ENCODE measurements around the gene AUTS2.

Gene AUTS2

DNA sequence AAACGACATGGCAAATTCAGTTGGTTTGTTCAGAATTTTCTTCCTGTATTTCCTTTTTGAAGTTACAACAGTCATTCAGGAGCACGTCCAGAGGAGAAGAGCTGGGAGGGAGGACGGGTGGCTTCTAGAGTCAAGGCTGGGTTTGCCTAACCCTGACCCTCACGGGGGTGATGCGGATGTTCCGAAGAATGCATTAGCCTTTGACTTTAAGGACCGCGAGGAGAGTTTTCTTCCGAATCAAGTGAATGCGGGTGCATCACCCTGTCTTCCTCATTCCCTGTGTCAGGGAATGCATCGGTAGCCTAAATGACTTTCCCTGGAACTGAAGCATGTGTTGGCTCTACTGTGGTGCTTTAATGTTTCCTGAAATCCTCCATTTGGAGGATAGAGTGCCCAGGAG is 1137.0 kb downstream of the AUTS2 start:
- TF ChIP-seq, protein P1, sequence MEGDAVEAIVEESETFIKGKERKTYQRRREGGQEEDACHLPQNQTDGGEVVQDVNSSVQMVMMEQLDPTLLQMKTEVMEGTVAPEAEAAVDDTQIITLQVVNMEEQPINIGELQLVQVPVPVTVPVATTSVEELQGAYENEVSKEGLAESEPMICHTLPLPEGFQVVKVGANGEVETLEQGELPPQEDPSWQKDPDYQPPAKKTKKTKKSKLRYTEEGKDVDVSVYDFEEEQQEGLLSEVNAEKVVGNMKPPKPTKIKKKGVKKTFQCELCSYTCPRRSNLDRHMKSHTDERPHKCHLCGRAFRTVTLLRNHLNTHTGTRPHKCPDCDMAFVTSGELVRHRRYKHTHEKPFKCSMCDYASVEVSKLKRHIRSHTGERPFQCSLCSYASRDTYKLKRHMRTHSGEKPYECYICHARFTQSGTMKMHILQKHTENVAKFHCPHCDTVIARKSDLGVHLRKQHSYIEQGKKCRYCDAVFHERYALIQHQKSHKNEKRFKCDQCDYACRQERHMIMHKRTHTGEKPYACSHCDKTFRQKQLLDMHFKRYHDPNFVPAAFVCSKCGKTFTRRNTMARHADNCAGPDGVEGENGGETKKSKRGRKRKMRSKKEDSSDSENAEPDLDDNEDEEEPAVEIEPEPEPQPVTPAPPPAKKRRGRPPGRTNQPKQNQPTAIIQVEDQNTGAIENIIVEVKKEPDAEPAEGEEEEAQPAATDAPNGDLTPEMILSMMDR (IDR thresholded peaks at IDR 0.05) = no peak
- DNase-seq = no peak
- H3K4me3 Mint-ChIP-seq = no peak overlapping the region
- peaks cover 64% of the 10 kb centered on the region for H3K4me1 Mint-ChIP-seq
- peaks cover 36% of the 10 kb centered on the region for H3K36me3 Mint-ChIP-seq (ENCODE audit: low read depth)
- no peaks in the 10 kb centered on the region for H3K27me3 Mint-ChIP-seq (ENCODE audit: low read depth, poor library complexity)
- H3K27ac Mint-ChIP-seq = peak overlapping the region; percentile 73
- H3K9me3 Mint-ChIP-seq = peaks cover 14% of the 10 kb centered on the region

DNA sequence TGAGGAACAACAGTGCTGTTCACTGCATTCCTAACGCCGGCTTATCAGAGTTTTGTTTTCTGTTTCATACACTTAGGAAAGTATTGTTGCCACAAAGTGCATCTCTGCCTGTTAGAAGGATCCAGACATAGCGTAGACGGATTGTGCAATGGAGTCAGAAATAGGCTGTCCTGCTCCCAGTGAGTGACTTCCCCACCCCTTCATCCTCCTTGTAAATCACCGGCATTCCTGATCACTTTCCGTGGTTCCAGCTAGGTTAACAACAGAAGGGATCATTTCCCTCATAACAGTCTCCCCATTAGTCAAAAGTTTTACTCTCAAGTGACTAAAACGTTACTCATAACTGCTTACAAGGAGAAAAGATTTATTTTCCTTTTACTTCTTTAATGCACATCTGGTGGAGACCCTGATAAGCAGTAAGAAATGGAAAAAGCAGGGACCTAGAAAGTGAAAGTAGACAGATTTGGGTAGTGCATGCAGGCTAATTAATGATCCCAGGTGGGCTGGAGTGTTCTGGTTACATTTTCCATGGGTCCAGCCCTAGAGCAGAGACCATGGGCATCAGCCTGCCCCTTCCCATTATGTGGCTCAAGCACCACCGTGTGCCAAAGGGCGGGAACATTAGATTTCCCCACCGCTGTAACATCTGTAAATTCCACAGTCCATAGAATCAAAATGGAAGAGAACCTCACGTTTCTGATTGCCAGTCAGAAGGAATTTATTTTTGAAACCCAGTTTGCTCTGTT is 1138.6 kb downstream of the AUTS2 start:
- Mint-ChIP-seq H3K9me3 (peaks cover 2% of the 10 kb centered on the region), H3K27ac (peak overlapping the region; percentile 60), H3K4me1 (peaks cover 75% of the 10 kb centered on the region), H3K36me3 (ENCODE audit: low read depth) (peaks cover 25% of the 10 kb centered on the region), H3K27me3 (ENCODE audit: low read depth, poor library complexity) (no peaks in the 10 kb centered on the region), H3K4me3 (no peak overlapping the region)
- TF ChIP-seq, protein P1 (IDR thresholded peaks at IDR 0.05) = no peak
- no peak for DNase-seq

DNA sequence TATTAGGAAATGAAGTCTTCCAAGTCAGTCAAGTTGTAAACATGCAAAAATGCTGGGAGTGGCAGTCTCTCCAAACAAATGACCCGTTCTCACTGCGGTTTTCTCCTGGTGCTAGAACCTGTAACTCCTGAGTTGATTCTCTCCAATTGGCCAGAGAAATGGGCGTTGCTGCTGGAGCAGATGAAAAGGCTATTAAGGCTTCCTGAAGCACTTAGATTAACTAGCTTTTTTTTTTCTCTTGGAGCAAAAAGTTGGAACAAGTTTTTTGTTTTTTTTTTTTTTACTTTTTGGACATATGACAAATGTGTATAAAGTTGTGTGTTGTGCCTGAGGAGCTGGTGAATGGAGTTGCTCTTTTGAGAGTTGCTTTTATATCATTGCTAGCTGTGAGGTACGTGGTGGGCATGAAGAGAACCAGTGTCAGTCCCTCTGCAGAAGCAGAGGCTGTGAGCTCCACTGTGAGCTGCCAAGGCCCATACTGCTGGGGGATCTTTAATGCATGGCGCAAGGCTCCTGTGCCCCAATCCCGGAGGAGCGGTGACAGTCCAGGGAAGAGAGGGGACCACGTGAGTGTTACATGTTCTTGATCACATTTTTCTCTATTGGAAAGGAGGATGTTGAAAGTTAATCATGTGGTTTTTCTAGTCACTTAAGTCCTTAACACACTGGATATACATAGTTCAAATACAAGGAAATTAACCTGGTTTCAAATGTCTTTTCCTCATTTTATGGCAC is 1140.0 kb downstream of the AUTS2 start:
- no peak overlapping the region for H3K4me3 Mint-ChIP-seq
- peaks cover 14% of the 10 kb centered on the region for H3K36me3 Mint-ChIP-seq (ENCODE audit: low read depth)
- H3K27ac Mint-ChIP-seq = no peak overlapping the region
- TF ChIP-seq, protein P1 (IDR thresholded peaks at IDR 0.05) = no peak
- H3K4me1 Mint-ChIP-seq = peaks cover 87% of the 10 kb centered on the region
- no peak for DNase-seq
- H3K27me3 Mint-ChIP-seq (ENCODE audit: low read depth, poor library complexity) = no peaks in the 10 kb centered on the region
- no peaks in the 10 kb centered on the region for H3K9me3 Mint-ChIP-seq

DNA sequence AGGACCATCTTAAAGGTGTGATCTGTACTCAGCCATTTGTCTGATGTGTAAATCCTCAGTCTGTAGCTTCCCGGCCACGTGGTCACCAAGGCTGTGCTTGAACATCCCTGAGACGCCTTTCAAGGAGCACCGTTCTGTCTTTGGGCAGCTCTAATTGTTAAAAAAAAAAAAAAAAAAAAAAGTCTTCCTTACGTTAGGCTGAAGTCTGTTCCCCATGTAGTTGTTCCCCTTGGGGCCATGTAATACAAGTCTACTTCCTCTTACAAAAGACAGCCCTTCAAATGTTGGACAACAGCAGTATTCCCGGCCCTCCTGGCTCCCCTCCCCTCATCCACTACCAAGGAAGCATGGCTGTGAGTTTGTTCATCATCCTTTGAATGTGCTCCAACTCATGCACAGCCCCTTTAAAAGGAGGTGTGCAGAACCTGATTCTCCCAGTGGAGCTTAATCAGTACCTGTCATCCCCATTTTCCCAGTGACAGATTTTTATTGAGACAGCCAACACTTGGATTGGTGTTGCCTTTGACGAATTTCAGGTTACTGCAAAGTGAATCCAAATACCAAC is 1141.5 kb downstream of the AUTS2 start:
- Mint-ChIP-seq H3K27me3 (ENCODE audit: low read depth, poor library complexity) (no peaks in the 10 kb centered on the region), H3K27ac (peak overlapping the region; percentile 90), H3K9me3 (no peaks in the 10 kb centered on the region), H3K36me3 (ENCODE audit: low read depth) (peaks cover 12% of the 10 kb centered on the region), H3K4me1 (peaks cover 96% of the 10 kb centered on the region), H3K4me3 (no peak overlapping the region)
- no peak for DNase-seq
- TF ChIP-seq, protein P1 (IDR thresholded peaks at IDR 0.05) = no peak

GRCh38 chr7:70741666-70742065 is 1143.4 kb downstream of the AUTS2 start:
- Mint-ChIP-seq H3K36me3 (ENCODE audit: low read depth) (peaks cover 21% of the 10 kb centered on the region), H3K4me1 (peaks cover 94% of the 10 kb centered on the region), H3K27ac (peak overlapping the region; percentile 77), H3K27me3 (ENCODE audit: low read depth, poor library complexity) (no peaks in the 10 kb centered on the region), H3K4me3 (no peak overlapping the region), H3K9me3 (no peaks in the 10 kb centered on the region)
- TF ChIP-seq, protein P1 (IDR thresholded peaks at IDR 0.05) = no peak
- DNase-seq = no peak
